PFSK-1 (cell line): ENCODE results near the gene PLXNA3.

Source experiments
- FOXP2 ChIP-seq: optimal IDR thresholded peaks from 2 replicates; pipeline ENCODE3; 2011; ENCODE audit warnings: borderline replicate concordance, control low read depth, inconsistent platforms; ENCODE audit not compliant: insufficient read depth; ENCODE audit errors: extremely low read length, extremely low read depth
- POLR2AphosphoS5 ChIP-seq: IDR thresholded peaks from 2 replicates; pipeline ENCODE4 v1.6.1; 2012; ENCODE audit warnings: low read depth, mild to moderate bottlenecking, control low read depth, low read length, moderate library complexity
- REST ChIP-seq, 2 experiments: IDR thresholded peaks; 2 replicates each; pipeline versions ENCODE4 v1.6.1 to v1.8.0; 2011 to 2012; ENCODE audit warnings: low read depth in 2 of 2, low read length in 2 of 2, control low read depth in 1 of 2, inconsistent platforms in 1 of 2, mild to moderate bottlenecking in 1 of 2, moderate library complexity in 1 of 2; ENCODE audit not compliant: insufficient read depth in 1 of 2
- TAF1 ChIP-seq: IDR thresholded peaks from 2 replicates; pipeline ENCODE4 v1.6.1; 2012; ENCODE audit warnings: low read length, control low read depth, borderline replicate concordance; ENCODE audit not compliant: insufficient read depth

- TF ChIP-seq REST (IDR thresholded peaks at IDR 0.05; ENCODE audit: insufficient read depth in 1 of 2, low read depth in 2 of 2, low read length in 2 of 2): no peak
- TF ChIP-seq FOXP2: no peak
- no peak for TF ChIP-seq TAF1
- TF ChIP-seq POLR2AphosphoS5: no peak
Measured at GRCh38 chrX:154463611-154464220, 5.6 kb downstream of the PLXNA3 start.
